Colonic mucosa (tissue), 4 donors: ENCODE measurements around the gene KIF17. TPM values are rescaled to one million over a fixed set of nuclear protein-coding genes. Genes with fewer than 3 reads are reported as not detected.

Source experiments
- DNase-seq: peaks from one replicate; pipeline ENCODE4 v3.0.0-alpha.2; 2020
- H3K27ac ChIP-seq: fragments of 200-600 bp; one replicate; pipeline ENCODE4 v1.8.0; 2021
- H3K27me3 ChIP-seq: fragments of 200-600 bp; one replicate; pipeline ENCODE4 v1.8.0; 2021
- H3K36me3 ChIP-seq: fragments of 200-600 bp; one replicate; pipeline ENCODE4 v1.8.0; 2021
- H3K4me1 ChIP-seq: fragments of 200-600 bp; one replicate; pipeline ENCODE4 v1.8.0; 2021; ENCODE audit warnings: mild to moderate bottlenecking
- H3K4me3 ChIP-seq: fragments of 200-600 bp; one replicate; pipeline ENCODE4 v1.8.0; 2021
- H3K9ac ChIP-seq, 2 donors: one replicate each; pipeline ENCODE4 v1.7.0; 2013; ENCODE audit warnings: control low read depth in 2 of 2, low read depth in 2 of 2, low read length in 2 of 2
- H3K9me3 ChIP-seq: fragments of 200-600 bp; one replicate; pipeline ENCODE4 v1.8.0; 2021
- intact Hi-C: fragments of 100-400 bp; cut with DNase I; formaldehyde crosslinking; loops from one replicate; pipeline ENCODE4 v1.14.1; 2022
- total RNA-seq, 2 donors: library from RNA; stranded (reverse); fragmentation: NEBNext Ultra II Directional in 1 of 2; extraction: Animal tissue kit (Norgen Biotek cat#: 25700) in 1 of 2; gene quantifications; one replicate each; pipeline ENCODE4 v1.2.1, GENCODE V29; 2021
- TF ChIP-seq, protein P1 (sequence below): fragments of 200-600 bp; IDR thresholded peaks from one replicate; pipeline ENCODE4 v1.8.0; 2022; ENCODE audit warnings: antibody characterized with exemption, mild to moderate bottlenecking
- donor health status: healthy.
- donor health status: DM: no; HTN: no; CAD: no.
- donor health status: DM: no; HTN: no; CAD: no.

The KIF17 gene
- total RNA-seq, 2 donors from 2014 or later: 0.27 to 1.4 TPM

DNA sequence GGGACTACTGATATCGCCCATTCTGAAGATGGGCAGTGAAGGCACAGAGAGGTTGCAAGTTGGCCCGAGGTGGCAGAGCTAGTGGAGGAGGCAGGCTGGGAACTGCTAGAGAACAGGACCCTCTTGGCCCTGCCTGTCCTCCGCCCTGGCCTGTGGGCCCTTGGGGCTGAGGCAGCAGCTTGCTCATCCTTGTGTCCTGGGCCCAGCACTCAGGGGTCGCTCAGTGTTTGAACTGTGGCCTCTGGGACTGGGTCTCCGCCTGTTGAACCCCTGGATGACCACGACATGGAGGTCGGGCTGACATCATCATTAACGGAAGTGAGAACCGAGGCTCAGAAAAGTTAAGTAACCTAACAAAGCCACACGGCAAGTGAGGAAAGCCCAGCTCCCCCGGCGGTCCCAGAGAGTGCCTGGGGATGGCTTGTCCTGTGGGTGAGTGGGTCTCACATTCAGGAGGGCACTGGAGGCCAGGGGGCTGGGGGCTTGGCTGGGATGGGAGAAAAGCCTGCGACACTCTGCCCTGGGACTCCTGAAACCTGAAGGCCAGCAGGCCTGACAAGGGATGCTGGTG lies 33.7 kb downstream of the KIF17 start:
- H3K4me1 ChIP-seq: no peaks in the 10 kb centered on the region
- H3K9me3 ChIP-seq: no peaks in the 10 kb centered on the region
- H3K27me3 ChIP-seq: no peaks in the 10 kb centered on the region
- H3K36me3 ChIP-seq: no peaks in the 10 kb centered on the region
- TF ChIP-seq, protein P1, sequence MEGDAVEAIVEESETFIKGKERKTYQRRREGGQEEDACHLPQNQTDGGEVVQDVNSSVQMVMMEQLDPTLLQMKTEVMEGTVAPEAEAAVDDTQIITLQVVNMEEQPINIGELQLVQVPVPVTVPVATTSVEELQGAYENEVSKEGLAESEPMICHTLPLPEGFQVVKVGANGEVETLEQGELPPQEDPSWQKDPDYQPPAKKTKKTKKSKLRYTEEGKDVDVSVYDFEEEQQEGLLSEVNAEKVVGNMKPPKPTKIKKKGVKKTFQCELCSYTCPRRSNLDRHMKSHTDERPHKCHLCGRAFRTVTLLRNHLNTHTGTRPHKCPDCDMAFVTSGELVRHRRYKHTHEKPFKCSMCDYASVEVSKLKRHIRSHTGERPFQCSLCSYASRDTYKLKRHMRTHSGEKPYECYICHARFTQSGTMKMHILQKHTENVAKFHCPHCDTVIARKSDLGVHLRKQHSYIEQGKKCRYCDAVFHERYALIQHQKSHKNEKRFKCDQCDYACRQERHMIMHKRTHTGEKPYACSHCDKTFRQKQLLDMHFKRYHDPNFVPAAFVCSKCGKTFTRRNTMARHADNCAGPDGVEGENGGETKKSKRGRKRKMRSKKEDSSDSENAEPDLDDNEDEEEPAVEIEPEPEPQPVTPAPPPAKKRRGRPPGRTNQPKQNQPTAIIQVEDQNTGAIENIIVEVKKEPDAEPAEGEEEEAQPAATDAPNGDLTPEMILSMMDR: no peak
- intact Hi-C loops: no loop called here
- no peak overlapping the region for H3K9ac ChIP-seq
- DNase-seq: no peak
- H3K4me3 ChIP-seq: no peak overlapping the region
- H3K27ac ChIP-seq: no peak overlapping the region

GRCh38 chr1:20683614-20684013 lies 34.2 kb downstream of the KIF17 start:
- Histone ChIP-seq H3K4me3 (no peak overlapping the region), H3K36me3 (no peaks in the 10 kb centered on the region), H3K9me3 (no peaks in the 10 kb centered on the region), H3K27me3 (no peaks in the 10 kb centered on the region), H3K9ac (no peak overlapping the region), H3K27ac (no peak overlapping the region), H3K4me1 (no peaks in the 10 kb centered on the region)
- intact Hi-C loops: no loop called here
- no peak for DNase-seq
- TF ChIP-seq, protein P1: no peak

DNA sequence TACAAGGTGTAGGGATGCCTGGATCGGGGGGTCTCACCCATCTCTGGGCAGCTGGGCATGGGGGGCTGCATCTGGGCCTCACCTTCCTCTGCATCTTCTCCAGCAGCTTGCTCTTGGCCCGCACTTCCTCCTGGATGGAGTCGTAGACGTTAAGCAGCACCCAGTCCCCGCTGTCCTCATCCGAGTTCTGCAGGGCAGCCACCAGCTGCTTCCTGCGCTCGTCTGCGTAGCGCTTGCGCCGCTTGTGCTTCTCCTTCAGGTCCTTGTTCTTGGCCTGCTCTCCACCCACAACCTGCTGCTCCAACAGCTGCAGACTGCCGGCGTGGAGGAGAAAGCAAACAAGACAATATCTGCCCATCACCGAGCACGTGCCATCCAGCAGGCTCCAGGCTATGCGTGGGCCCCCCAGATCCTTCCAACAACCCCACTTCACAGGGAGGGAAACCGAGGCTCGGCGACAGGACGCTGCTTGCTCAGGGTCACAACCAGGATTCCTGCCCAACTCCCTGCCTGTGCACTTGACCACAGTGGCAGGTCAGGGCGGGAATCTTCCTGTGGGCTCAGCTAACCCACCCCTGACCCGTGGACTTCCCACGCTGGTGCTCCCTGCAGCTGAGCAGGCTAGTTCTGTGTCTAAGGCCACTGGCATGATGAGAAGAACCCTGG lies 35.1 kb downstream of the KIF17 start:
- no peak overlapping the region for H3K27ac ChIP-seq
- H3K4me3 ChIP-seq: no peak overlapping the region
- no peaks in the 10 kb centered on the region for H3K9me3 ChIP-seq
- DNase-seq: no peak
- H3K36me3 ChIP-seq: no peaks in the 10 kb centered on the region
- H3K4me1 ChIP-seq: no peaks in the 10 kb centered on the region
- intact Hi-C loops: no loop called here
- H3K27me3 ChIP-seq: no peaks in the 10 kb centered on the region
- TF ChIP-seq, protein P1: no peak
- no peak overlapping the region for H3K9ac ChIP-seq

- no peak overlapping the region for H3K9ac ChIP-seq
- TF ChIP-seq, protein P1: no peak
- DNase-seq: no peak
- intact Hi-C loops: no loop called here
- no peaks in the 10 kb centered on the region for H3K27me3 ChIP-seq
- no peaks in the 10 kb centered on the region for H3K36me3 ChIP-seq
- H3K4me3 ChIP-seq: no peak overlapping the region
- H3K4me1 ChIP-seq: no peaks in the 10 kb centered on the region
- H3K27ac ChIP-seq: no peak overlapping the region
- no peaks in the 10 kb centered on the region for H3K9me3 ChIP-seq
These were observed 35.8 kb downstream of the KIF17 start for GRCh38 chr1:20681999-20682398.

- DNase-seq: no peak
- Histone ChIP-seq H3K4me3 (no peak overlapping the region), H3K9me3 (no peaks in the 10 kb centered on the region), H3K27ac (no peak overlapping the region), H3K4me1 (no peaks in the 10 kb centered on the region), H3K36me3 (no peaks in the 10 kb centered on the region), H3K27me3 (no peaks in the 10 kb centered on the region), H3K9ac (no peak overlapping the region)
- TF ChIP-seq, protein P1: no peak
- intact Hi-C loops: no loop called here
These were observed 37.5 kb downstream of the KIF17 start for GRCh38 chr1:20680269-20680668.
